ENCODE measurements around the gene TFG. TPM values are rescaled to one million over a fixed set of nuclear protein-coding genes. Genes with fewer than 3 reads are reported as not detected.

Gene TFG
- total and polyA plus RNA-seq, 9 of the 15 experiments (the other 6 are each of a cell fraction or from before 2014, with no cell fraction given), result 31.8 to 143 (median 57.8) TPM

DNA sequence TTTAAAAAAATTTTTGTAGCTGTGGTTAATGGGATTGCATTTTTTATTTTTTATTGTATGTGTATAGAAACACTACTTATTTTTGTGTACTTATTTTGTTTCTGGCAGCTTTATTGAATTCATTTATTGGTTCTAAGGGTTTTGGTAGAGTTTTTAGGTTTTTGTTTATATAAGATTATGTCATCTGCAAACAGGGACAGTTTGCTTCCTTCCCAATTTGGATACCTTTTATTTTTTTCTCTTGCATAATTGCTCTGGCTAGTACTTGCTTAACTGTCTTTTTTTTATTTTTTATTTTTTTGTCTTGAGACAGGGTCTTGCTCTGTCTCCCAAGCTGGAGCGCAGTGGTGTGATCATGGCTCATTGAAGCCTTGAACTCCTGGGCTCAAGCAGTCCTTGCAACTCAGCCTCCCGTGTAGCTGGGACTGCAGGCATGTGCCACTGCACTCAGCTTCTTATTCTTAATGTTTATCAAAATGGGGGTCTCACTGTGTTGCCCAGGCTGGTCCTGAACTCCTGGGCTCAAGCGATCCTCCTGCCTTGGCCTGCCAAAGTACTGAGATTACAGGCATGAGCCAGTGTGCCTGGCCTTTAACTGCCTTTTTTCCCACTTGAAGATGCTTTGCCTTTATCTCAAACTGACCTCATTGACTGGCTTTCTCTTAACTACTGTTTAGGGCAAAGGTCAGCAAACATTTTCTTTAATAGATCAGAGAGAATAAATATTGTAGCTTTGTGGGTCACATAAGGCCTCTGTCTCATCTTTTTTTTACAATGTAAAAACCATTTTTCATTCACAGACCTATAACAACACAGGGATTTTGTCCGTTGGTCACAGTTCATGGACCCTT is 8.6 kb downstream of the TFG start:
- FAIRE-seq (no peak), ATAC-seq (no peak), DNase-seq (ENCODE audit: extremely low read depth in 1 of 4, low spot score in 3 of 4) (no peak)
- Histone ChIP-seq H3K9ac (ENCODE audit: insufficient read depth in 1 of 2, low read depth in 2 of 2, low read length in 2 of 2) (no peak overlapping the region), H3K79me2 (ENCODE audit: control insufficient read depth, insufficient read depth, low read length) (peaks cover 88% of the 10 kb centered on the region), H3K36me3 (ENCODE audit: control insufficient read depth, insufficient read depth, low read length) (peaks cover 95% of the 10 kb centered on the region), H4K20me1 (replicated peaks; ENCODE audit: control insufficient read depth, insufficient read depth, low read length) (no peaks in the 10 kb centered on the region; the same call in 1 of the 2 replicates), H3K27ac (ENCODE audit: extremely low read depth, low read depth, low read length) (no peak overlapping the region), H2AFZ (ENCODE audit: low read depth, low read length) (no peak overlapping the region), H3K4me3 (no peak overlapping the region), H3K4me1 (replicated peaks in 1 of 2; ENCODE audit: control insufficient read depth in 2 of 2, insufficient read depth in 2 of 2, low read length in 2 of 2) (no peaks in the 10 kb centered on the region; a peak in 2 of 5 replicates), H3K4me2 (ENCODE audit: insufficient read depth, low read length) (no peak overlapping the region), H3K9me1 (ENCODE audit: control insufficient read depth, insufficient read depth, low read length) (peaks cover 4% of the 10 kb centered on the region), H3K9me3 (replicated peaks; ENCODE audit: control insufficient read depth, insufficient read depth, low read depth, low read length) (no peaks in the 10 kb centered on the region), H3K27me3 (ENCODE audit: control insufficient read depth in 2 of 2, insufficient read depth in 2 of 2, low read length in 2 of 2) (no peaks in the 10 kb centered on the region)
- intact Hi-C loops (cut with micrococcal nuclease) (loop anchor here (10.0 kb wide), 1 partner anchor 253 kb away; no protein-coding TSS in a partner anchor), in situ Hi-C loops (cut with MboI) (no loop called here)
- ChIA-PET POLR2A (interaction anchor here (1.0 kb wide), 1 partner anchor 9 kb away, joined by 4 read pairs; no protein-coding TSS in a partner anchor), CTCF (ENCODE audit: low intra/inter-chr PET ratio) (no interaction called here)
- TF ChIP-seq RCOR1 (IDR thresholded peaks at IDR 0.05; ENCODE audit: borderline replicate concordance in 1 of 2, low read depth in 2 of 2, low read length in 2 of 2) (no peak), GTF2E2 (tag; IDR thresholded peaks at IDR 0.05) (no peak), ZNF121 (CRISPR knock-in tag; conservative IDR thresholded peaks at IDR 0.05) (no peak; the same call in 1 of the 2 replicates)
- TF ChIP-seq, protein P1, sequence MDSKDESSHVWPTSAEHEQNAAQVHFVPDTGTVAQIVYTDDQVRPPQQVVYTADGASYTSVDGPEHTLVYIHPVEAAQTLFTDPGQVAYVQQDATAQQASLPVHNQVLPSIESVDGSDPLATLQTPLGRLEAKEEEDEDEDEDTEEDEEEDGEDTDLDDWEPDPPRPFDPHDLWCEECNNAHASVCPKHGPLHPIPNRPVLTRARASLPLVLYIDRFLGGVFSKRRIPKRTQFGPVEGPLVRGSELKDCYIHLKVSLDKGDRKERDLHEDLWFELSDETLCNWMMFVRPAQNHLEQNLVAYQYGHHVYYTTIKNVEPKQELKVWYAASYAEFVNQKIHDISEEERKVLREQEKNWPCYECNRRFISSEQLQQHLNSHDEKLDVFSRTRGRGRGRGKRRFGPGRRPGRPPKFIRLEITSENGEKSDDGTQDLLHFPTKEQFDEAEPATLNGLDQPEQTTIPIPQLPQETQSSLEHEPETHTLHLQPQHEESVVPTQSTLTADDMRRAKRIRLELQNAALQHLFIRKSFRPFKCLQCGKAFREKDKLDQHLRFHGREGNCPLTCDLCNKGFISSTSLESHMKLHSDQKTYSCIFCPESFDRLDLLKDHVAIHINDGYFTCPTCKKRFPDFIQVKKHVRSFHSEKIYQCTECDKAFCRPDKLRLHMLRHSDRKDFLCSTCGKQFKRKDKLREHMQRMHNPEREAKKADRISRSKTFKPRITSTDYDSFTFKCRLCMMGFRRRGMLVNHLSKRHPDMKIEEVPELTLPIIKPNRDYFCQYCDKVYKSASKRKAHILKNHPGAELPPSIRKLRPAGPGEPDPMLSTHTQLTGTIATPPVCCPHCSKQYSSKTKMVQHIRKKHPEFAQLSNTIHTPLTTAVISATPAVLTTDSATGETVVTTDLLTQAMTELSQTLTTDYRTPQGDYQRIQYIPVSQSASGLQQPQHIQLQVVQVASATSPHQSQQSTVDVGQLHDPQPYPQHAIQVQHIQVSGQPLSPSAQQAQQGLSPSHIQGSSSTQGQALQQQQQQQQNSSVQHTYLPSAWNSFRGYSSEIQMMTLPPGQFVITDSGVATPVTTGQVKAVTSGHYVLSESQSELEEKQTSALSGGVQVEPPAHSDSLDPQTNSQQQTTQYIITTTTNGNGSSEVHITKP (IDR thresholded peaks at IDR 0.05; ENCODE audit: partially characterized antibody), result no peak
- BruUV-seq (replicated peaks), result no TSS peak
- 80% methylated on average over 4 of the region's 4 CpGs for WGBS (ENCODE audit: insufficient coverage, low coverage, missing lambda C conversion rate)
